K562 (cell line): ENCODE data around the gene JPT1. TPM values are rescaled to one million over a fixed set of nuclear protein-coding genes. Genes with fewer than 3 reads are reported as not detected.

ENCODE experiments used
- CBX8 ChIP-seq: fragments of 200-600 bp; sonication (generic); IDR thresholded peaks from 2 replicates; pipeline ENCODE4 v1.6.1; 2012; ENCODE audit warnings: borderline replicate concordance, mixed run types, low read depth, mild to moderate bottlenecking, moderate library complexity, mixed read lengths, low read length, control low read depth, inconsistent platforms; ENCODE audit not compliant: poor library complexity, severe bottlenecking; ENCODE audit errors: extremely low read depth
- CCNT2 ChIP-seq: IDR thresholded peaks from 2 replicates; pipeline ENCODE4 v1.6.1; 2011; ENCODE audit warnings: borderline replicate concordance, low read depth, mild to moderate bottlenecking, moderate library complexity, mixed read lengths, low read length; ENCODE audit not compliant: insufficient read length; ENCODE audit errors: extremely low read depth
- CSDE1 ChIP-seq, 2 experiments: fragments of 450-650 bp; IDR thresholded peaks; 2 replicates each; pipeline ENCODE4 v1.6.1; 2016; ENCODE audit warnings: mild to moderate bottlenecking in 1 of 2
- ELF4 ChIP-seq: fragments of 450-650 bp; formaldehyde crosslinking; IDR thresholded peaks from 2 replicates; pipeline ENCODE4 v1.4.0; 2022; ENCODE audit warnings: missing genetic modification characterization
- GATAD2B ChIP-seq: fragments of 450-650 bp; IDR thresholded peaks from 2 replicates; pipeline ENCODE4 v1.6.1; 2017; ENCODE audit warnings: mild to moderate bottlenecking, borderline replicate concordance
- GTF2E2 ChIP-seq: fragments of 200-800 bp; sonication (Bioruptor generic); IDR thresholded peaks from 2 replicates; pipeline ENCODE4 v1.6.1; 2016; ENCODE audit warnings: missing genetic modification characterization, missing compliant biosample characterization
- GTF2F1 ChIP-seq: IDR thresholded peaks from 2 replicates; pipeline ENCODE4 v1.6.1; 2011; ENCODE audit warnings: low read depth, low read length, improper control_type of control experiment
- IRF2 ChIP-seq: sonication (generic); formaldehyde crosslinking; IDR thresholded peaks from 2 replicates; pipeline ENCODE4 v1.8.1; 2022; ENCODE audit warnings: mild to moderate bottlenecking, missing genetic modification reagents
- KLF16 ChIP-seq: IDR thresholded peaks from 2 replicates; pipeline ENCODE4 v1.6.1; 2016; ENCODE audit warnings: antibody characterized with exemption
- NELFE ChIP-seq: IDR thresholded peaks from 2 replicates; pipeline ENCODE4 v1.6.1; 2011; ENCODE audit warnings: mild to moderate bottlenecking; ENCODE audit not compliant: insufficient read depth, insufficient read length
- NFE2 ChIP-seq: IDR thresholded peaks from 2 replicates; pipeline ENCODE4 v1.6.1; 2014; ENCODE audit warnings: antibody characterized with exemption, low read depth
- NFXL1 ChIP-seq: fragments of 450-650 bp; formaldehyde crosslinking; IDR thresholded peaks from 2 replicates; pipeline ENCODE4 v1.4.0; 2021; ENCODE audit warnings: mild to moderate bottlenecking
- NUFIP1 ChIP-seq: fragments of 450-650 bp; IDR thresholded peaks from 2 replicates; pipeline ENCODE4 v1.6.1; 2018; ENCODE audit not compliant: partially characterized antibody
- SMC3 ChIP-seq: conservative IDR thresholded peaks from 2 replicates; pipeline ENCODE4 v1.6.1; 2011; ENCODE audit warnings: low read depth, low read length, improper control_type of control experiment; ENCODE audit not compliant: insufficient read depth
- TAF15 ChIP-seq: fragments of 200-400 bp; formaldehyde crosslinking; IDR thresholded peaks from 2 replicates; pipeline ENCODE4 v1.6.1; 2017; ENCODE audit warnings: mild to moderate bottlenecking, low read depth, low read length, moderate library complexity
- TAL1 ChIP-seq: fragments of 450-650 bp; IDR thresholded peaks from 2 replicates; pipeline ENCODE4 v1.6.1; 2016; ENCODE audit warnings: mild to moderate bottlenecking
- TCFL5 ChIP-seq: fragments of 250-450 bp; sonication (Bioruptor Pico); conservative IDR thresholded peaks from 2 replicates; pipeline ENCODE4 v1.6.1; 2021; ENCODE audit warnings: mild to moderate bottlenecking, moderate library complexity, matching md5 sums
- ZNF175 ChIP-seq: fragments of 200-800 bp; sonication (Bioruptor generic); IDR thresholded peaks from 2 replicates; pipeline ENCODE4 v1.6.1; 2016; ENCODE audit warnings: low read depth, mild to moderate bottlenecking, missing genetic modification characterization, missing compliant biosample characterization
- ZNF224 ChIP-seq: sonication (generic); formaldehyde crosslinking; IDR thresholded peaks from 2 replicates; pipeline ENCODE4 v1.8.0; 2022; ENCODE audit warnings: mild to moderate bottlenecking, missing genetic modification reagents
- polyA plus RNA-seq, 8 experiments: library from polyadenylated mRNA; depleted of rRNA in 4 of 8; stranded (reverse) in 5 of 8; unstranded in 3 of 8; fragments of >200 nt; fragmentation: Nextera tagmentation in 2 of 8; fragmentation: Illumina TruSeq in 1 of 8; extraction: Ambion mirVana in 2 of 8; extraction: Trizol in 1 of 8; gene quantifications; 2 replicates each; pipeline versions ENCODE4 v1.2.1 to v1.2.3, GENCODE V29; 2011 to 2014; ENCODE audit warnings: inconsistent platforms in 1 of 8, missing spikeins in 1 of 8
- total RNA-seq, 7 experiments: library from RNA; depleted of rRNA in 6 of 7; stranded (reverse); fragments of >200 nt in 6 of 7; fragmentation: Illumina TruSeq in 2 of 7; extraction: Trizol in 2 of 7; gene quantifications; 2 replicates each; pipeline versions ENCODE4 v1.2.1 to v1.2.3, GENCODE V29; 2011 to 2021; ENCODE audit warnings: low replicate concordance in 1 of 7
- TF ChIP-seq, protein P1 (sequence below): fragments of 250-450 bp; sonication (Bioruptor Pico); IDR thresholded peaks from 2 replicates; pipeline ENCODE4 v1.8.0; 2021; ENCODE audit warnings: moderate library complexity, mild to moderate bottlenecking, inconsistent platforms
- TF ChIP-seq, protein P2 (sequence below): fragments of 250-450 bp; sonication (Bioruptor Pico); IDR thresholded peaks from 2 replicates; pipeline ENCODE4 v1.5.0; 2020; ENCODE audit warnings: mild to moderate bottlenecking, borderline replicate concordance
- TF ChIP-seq, protein P3 (sequence below): fragments of 250-450 bp; sonication (Bioruptor Pico); IDR thresholded peaks from 2 replicates; pipeline ENCODE4 v1.5.0; 2021; ENCODE audit warnings: mild to moderate bottlenecking, borderline replicate concordance

The JPT1 gene
- total and polyA plus RNA-seq, 9 of the 15 experiments (the other 6 are each of a cell fraction or from before 2014, with no cell fraction given) = 56.7 to 292 (median 144) TPM

DNA sequence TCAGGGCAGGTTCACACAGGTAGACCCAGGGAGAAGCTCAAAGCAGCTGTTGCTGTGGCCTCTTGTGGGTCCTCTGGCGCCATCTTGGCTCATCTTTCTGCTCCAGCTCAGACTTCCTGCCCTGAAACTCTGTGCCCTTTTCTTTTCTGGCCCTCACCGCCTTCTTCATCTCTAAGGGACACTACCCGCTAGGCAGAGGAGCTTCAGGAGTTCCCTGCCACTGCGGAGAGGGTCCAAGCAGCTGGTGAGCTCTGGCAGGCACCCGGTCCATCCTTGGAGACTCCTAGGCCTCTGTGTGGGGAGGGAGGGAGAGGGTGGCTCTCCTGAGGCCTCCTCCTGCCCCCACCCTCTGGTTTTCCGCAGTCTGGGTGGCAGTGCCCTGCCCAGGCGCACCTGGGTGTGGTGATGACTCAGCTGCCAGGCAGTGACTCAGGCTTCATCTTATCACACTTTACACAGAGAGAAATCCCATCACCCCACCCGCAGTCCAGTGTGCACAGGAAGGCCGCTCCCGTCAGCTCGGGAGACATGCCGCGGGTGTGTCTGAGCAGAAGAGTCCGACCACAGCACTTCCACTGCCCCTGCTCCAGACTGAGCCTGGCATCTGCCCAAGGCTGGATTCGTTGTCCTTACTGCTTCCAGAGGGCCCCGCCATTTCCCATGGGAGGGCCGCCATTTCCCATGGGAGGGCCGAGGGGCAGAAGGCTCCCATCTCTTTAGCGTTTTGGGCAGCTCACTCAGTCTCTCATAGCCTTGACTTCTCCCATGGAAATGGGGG is 30.1 kb downstream of the JPT1 start (continued):
- TF ChIP-seq, protein P1, sequence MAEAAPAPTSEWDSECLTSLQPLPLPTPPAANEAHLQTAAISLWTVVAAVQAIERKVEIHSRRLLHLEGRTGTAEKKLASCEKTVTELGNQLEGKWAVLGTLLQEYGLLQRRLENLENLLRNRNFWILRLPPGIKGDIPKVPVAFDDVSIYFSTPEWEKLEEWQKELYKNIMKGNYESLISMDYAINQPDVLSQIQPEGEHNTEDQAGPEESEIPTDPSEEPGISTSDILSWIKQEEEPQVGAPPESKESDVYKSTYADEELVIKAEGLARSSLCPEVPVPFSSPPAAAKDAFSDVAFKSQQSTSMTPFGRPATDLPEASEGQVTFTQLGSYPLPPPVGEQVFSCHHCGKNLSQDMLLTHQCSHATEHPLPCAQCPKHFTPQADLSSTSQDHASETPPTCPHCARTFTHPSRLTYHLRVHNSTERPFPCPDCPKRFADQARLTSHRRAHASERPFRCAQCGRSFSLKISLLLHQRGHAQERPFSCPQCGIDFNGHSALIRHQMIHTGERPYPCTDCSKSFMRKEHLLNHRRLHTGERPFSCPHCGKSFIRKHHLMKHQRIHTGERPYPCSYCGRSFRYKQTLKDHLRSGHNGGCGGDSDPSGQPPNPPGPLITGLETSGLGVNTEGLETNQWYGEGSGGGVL (CRISPR knock-in tag) = no peak
- peak; percentile 70 for TF ChIP-seq TAL1
- TF ChIP-seq GATAD2B = no peak; the same call in 1 of the 2 replicates
- TF ChIP-seq IRF2 (CRISPR knock-in tag) = no peak
- TF ChIP-seq, protein P2, sequence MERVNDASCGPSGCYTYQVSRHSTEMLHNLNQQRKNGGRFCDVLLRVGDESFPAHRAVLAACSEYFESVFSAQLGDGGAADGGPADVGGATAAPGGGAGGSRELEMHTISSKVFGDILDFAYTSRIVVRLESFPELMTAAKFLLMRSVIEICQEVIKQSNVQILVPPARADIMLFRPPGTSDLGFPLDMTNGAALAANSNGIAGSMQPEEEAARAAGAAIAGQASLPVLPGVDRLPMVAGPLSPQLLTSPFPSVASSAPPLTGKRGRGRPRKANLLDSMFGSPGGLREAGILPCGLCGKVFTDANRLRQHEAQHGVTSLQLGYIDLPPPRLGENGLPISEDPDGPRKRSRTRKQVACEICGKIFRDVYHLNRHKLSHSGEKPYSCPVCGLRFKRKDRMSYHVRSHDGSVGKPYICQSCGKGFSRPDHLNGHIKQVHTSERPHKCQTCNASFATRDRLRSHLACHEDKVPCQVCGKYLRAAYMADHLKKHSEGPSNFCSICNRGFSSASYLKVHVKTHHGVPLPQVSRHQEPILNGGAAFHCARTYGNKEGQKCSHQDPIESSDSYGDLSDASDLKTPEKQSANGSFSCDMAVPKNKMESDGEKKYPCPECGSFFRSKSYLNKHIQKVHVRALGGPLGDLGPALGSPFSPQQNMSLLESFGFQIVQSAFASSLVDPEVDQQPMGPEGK = no peak
- 0 out of 2 replicates have a peak, but pooled peaks have one; percentile 48 for TF ChIP-seq KLF16
- TF ChIP-seq ELF4 (CRISPR knock-in tag) = peak; percentile 62; the same call in 1 of the 2 replicates
- peak; percentile 98 for TF ChIP-seq NFE2
- no peak for TF ChIP-seq TCFL5 (CRISPR knock-in tag)
- TF ChIP-seq CSDE1 (IDR thresholded peaks at IDR 0.05) = no peak
- TF ChIP-seq GTF2F1 = no peak
- peak; percentile 57 for TF ChIP-seq NUFIP1
- peak; percentile 88 for TF ChIP-seq ZNF175
- TF ChIP-seq NFXL1 (CRISPR knock-in tag) = 0 out of 2 replicates have a peak, but pooled peaks have one; percentile 37
- TF ChIP-seq GTF2E2 (tag) = 0 out of 2 replicates have a peak, but pooled peaks have one; percentile 36
- TF ChIP-seq ZNF224 (CRISPR knock-in tag) = no peak
- no peak for TF ChIP-seq CBX8
- no peak for TF ChIP-seq NELFE
- peak; percentile 89 for TF ChIP-seq CCNT2
- TF ChIP-seq, protein P3, sequence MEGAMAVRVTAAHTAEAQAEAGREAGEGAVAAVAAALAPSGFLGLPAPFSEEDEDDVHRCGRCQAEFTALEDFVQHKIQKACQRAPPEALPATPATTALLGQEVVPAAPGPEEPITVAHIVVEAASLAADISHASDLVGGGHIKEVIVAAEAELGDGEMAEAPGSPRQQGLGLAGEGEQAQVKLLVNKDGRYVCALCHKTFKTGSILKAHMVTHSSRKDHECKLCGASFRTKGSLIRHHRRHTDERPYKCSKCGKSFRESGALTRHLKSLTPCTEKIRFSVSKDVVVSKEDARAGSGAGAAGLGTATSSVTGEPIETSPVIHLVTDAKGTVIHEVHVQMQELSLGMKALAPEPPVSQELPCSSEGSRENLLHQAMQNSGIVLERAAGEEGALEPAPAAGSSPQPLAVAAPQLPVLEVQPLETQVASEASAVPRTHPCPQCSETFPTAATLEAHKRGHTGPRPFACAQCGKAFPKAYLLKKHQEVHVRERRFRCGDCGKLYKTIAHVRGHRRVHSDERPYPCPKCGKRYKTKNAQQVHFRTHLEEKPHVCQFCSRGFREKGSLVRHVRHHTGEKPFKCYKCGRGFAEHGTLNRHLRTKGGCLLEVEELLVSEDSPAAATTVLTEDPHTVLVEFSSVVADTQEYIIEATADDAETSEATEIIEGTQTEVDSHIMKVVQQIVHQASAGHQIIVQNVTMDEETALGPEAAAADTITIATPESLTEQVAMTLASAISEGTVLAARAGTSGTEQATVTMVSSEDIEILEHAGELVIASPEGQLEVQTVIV (CRISPR knock-in tag) = no peak
- no peak for TF ChIP-seq TAF15
- TF ChIP-seq SMC3 = no peak
